Measurements from ENCODE around the gene SPDYE6.
"Not testable (repeated sequence)": the region's sequence is repeated elsewhere in the genome, so short reads cannot be mapped to it uniquely, and the experiment has no call there.

The SPDYE6 gene

GRCh38 chr7:102363549-102364393 is 7.5 kb upstream of the SPDYE6 start:
- peak; percentile 88 for DNase-seq

GRCh38 chr7:102346983-102347382 is 9.3 kb downstream of the SPDYE6 start:
- DNase-seq: not testable (repeated sequence)

- DNase-seq: not testable (repeated sequence)
These were observed 15.5 kb downstream of the SPDYE6 start for GRCh38 chr7:102340599-102341368.

GRCh38 chr7:102337420-102337819 is 18.8 kb downstream of the SPDYE6 start:
- not testable (repeated sequence) for DNase-seq

- not testable (repeated sequence) for DNase-seq
These were observed 19.2 kb downstream of the SPDYE6 start for GRCh38 chr7:102337002-102337401.

- DNase-seq: not testable (repeated sequence)
These were observed 20.7 kb downstream of the SPDYE6 start for GRCh38 chr7:102335574-102335973.

GRCh38 chr7:102330666-102331460 is 25.4 kb downstream of the SPDYE6 start:
- DNase-seq: not testable (repeated sequence)

GRCh38 chr7:102329366-102329765 is 26.9 kb downstream of the SPDYE6 start:
- DNase-seq: not testable (repeated sequence)

GRCh38 chr7:102328863-102329262 is 27.4 kb downstream of the SPDYE6 start:
- not testable (repeated sequence) for DNase-seq

- not testable (repeated sequence) for DNase-seq
These were observed 29.1 kb downstream of the SPDYE6 start for GRCh38 chr7:102327183-102327582.

GRCh38 chr7:102326157-102326889 is 29.9 kb downstream of the SPDYE6 start:
- no peak for DNase-seq

GRCh38 chr7:102325106-102325505 is 31.1 kb downstream of the SPDYE6 start:
- not testable (repeated sequence) for DNase-seq

- no peak for DNase-seq
These were observed 32.4 kb downstream of the SPDYE6 start for GRCh38 chr7:102323914-102324195.

- no peak for DNase-seq
These were observed 34.0 kb downstream of the SPDYE6 start for GRCh38 chr7:102322202-102322715.

- no peak for DNase-seq
These were observed 34.7 kb downstream of the SPDYE6 start for GRCh38 chr7:102321351-102322201.

- no peak for DNase-seq
These were observed 35.5 kb downstream of the SPDYE6 start for GRCh38 chr7:102320601-102321350.

- DNase-seq: no peak
These were observed 36.1 kb downstream of the SPDYE6 start for GRCh38 chr7:102320181-102320580.

- no peak for DNase-seq
These were observed 36.6 kb downstream of the SPDYE6 start for GRCh38 chr7:102319671-102320070.

- no peak for DNase-seq
These were observed 37.7 kb downstream of the SPDYE6 start for GRCh38 chr7:102318482-102318971.
